ENCODE results near the gene PCSK7.
"Not testable (repeated sequence)": the region's sequence is repeated elsewhere in the genome, so short reads cannot be mapped to it uniquely, and the experiment has no call there.

The PCSK7 gene

DNA sequence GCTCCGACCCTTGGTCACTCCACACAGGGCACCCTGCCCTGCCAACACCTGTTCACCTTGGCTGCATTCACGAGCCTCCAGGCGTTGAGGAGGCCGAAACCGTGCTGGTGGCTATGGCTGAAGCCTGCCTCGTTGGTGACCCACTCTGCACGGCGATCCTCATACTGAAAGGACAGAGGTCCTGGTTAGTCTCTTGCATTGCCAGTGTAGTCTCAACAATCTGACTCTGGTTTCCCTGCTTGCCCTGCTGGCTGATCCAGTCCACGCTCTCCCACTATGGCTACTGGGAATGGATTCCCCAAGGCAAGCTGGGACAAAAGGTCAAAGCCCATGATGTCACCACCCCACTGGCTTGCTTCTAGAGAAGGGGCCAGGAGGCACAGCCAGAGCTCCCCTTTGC, 12.9 kb downstream of the PCSK7 start:
- DNase-seq, result peak in 2 of 10 donors; percentile 60 to 72
- intact Hi-C loops (cut with DNase I), result no loop called here

DNA sequence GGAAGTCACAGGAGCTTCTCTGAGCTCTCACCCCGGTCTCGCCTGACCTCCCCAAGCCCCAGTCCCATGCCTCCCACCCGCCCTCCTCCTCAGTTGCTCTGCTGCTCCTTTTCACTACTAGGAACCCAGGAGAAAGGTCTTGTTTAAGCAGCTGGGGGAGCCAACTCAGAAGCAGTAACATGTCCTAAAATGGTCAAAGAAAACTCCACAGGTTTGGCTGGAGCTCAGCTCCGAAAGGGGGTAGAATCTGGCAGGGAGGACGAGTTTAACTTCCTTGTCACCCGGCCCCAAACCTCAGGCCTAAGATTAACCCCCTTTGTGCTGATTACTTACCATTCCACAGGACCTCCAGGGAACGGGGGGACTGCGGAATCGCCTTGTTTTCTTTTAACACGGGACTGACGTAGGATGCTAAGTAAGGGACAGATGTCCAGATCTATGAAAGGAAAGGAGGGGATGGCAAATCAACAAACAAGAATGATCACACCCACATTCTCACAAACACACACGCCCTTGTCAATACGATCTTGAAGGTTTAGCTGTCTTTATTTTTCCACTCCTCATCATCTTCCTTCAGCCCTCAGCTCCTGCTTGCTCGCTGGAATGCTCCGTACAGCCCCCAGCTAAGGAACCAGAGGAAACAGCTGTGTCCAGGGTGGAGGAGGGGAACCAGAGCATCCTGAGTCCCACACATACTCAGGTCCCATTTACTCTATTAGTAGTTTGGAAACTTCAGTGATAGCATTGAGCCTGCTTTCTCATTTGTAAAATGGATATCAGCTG, 13.5 kb downstream of the PCSK7 start:
- DNase-seq, result peak in 2 of 10 donors; percentile 12 to 17
- intact Hi-C loops (cut with DNase I), result no loop called here

DNA sequence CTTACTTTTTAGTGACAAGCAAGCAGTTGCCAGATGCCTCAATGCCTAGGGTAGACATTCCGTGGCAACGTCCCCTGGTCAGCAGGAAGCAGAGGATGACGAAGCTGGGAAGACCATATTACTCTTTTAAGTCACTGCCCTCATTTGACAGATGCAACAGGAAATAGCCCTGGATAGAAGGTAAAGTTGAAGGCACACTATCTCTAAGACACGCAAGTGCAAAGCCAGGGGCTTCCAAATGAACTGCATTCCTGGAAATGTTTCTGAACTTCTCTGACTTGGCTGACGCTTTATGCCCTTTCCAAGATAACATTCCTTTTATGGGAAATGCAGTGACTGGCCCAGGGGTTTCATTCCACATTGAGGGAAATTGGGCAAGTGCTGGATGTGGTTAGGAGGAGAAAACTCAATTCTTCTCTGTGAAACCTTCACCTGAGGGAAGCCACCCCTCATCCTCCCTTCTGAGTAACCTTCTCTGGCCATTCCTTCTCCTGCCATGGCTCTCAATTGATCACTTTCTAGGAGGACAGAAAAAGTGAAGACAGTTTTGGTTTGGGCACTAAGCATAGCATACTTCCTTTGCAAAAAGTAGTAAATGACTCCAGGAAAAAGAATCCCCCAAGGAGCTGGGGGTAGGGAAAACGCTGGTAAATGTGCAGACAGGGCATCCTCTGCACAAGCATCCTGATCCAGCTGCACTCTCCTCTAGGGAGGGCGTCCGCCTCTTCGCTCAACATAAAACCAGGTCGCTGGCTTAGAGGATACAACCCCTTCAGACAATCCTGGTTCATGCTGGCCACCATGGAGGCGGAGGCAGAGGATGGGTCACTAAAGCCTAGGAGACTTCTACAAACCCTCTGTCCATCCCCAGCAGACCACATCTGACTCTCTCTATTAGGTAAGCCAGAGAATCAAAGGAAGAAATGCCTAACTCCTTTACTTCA, 14.5 kb downstream of the PCSK7 start:
- intact Hi-C loops (cut with DNase I), result no loop called here
- peak in 2 of 10 donors; percentile 9 to 36 for DNase-seq

DNA sequence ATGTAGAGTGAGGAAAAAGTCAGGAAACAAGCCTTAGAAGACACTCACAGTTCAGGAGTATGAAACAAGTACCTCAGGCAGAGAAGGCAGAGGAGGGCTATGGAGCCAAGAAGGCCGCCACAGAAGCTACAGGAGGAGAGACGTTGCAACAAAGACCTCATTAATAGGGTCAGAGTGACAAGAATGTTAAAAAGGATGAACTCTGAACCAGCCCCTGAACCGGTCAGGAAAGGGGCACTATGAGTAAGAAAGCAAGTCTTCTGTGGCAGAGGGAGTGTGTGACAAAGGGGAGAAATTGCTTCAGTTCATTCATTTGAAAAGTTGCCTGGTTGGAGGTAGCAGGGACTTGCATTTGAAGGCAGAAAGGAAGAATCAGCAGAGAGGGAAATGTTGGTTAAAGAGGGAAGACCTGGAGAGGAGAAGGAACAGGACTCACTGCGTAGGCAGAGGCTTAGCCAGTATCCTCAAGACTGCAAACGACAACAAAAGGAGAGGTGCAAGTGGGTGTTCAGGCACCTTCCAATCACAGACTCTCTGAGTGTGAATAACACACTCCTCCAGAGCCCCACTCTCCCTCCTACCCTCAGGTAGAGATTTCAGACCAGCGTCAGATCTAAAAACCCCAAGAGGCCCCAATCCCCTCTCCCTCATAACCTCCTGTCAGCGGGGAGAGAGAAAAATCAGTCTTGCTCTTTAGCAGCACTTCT, 17.3 kb downstream of the PCSK7 start:
- intact Hi-C loops (cut with DNase I), result no loop called here
- DNase-seq, result peak in 3 of 10 donors; percentile 4 to 50 (median 23)

DNA sequence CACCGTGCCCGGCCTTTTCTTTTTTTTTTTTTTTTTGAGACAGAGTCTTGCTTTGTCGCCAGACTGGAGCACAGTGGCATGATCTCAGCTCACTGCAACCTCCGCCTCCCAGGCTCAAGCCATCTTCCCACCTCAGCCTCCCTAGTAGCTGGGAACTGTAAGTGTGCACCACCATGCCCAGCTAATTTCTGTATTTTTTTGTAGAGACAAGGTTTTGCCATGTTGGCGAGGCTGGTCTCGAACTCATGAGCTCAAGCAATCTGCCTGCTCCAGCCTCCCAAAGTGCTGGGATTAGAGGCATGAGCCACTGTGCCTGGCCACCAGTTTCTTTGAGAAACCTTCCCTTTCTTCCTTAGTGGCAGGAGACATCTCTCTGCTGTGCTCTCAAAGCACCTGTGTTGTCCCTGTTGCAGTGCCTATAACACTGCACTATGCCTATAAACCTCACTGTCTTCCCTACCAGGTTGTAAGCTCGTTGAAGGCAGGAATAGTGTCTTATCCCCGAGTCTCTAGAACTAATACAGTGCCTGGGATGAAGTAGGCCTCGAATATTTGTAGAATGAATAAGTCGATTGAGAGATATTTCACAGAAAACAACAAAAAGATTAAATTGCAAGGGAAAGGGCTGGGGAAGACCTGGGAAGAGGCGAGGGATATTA, 19.0 kb downstream of the PCSK7 start:
- intact Hi-C loops (cut with DNase I), result no loop called here
- DNase-seq, result peak in 3 of 10 donors; percentile 22 to 39 (median 35)

DNA sequence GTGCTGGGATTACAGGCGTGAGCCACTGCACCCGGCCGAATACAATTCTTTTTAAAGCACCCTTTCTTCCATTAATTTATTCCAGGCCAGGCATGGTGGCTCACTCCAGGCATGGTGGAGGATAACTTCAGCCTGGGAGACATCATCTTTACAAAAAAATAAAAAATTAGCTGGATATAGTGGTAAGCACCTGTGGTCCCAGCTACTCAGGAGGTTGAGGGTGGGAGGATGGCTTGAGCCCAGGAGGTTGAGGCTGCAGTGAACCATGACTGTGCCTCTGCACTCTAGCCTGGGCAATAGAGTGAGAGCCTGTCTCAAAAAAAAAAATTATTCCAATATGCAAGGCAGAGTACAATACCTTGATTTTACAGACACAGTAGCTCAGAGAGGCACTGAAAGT, 21.3 kb downstream of the PCSK7 start:
- DNase-seq, result peak in 3 of 10 donors; percentile 8 to 21 (median 9)
- intact Hi-C loops (cut with DNase I), result no loop called here

DNA sequence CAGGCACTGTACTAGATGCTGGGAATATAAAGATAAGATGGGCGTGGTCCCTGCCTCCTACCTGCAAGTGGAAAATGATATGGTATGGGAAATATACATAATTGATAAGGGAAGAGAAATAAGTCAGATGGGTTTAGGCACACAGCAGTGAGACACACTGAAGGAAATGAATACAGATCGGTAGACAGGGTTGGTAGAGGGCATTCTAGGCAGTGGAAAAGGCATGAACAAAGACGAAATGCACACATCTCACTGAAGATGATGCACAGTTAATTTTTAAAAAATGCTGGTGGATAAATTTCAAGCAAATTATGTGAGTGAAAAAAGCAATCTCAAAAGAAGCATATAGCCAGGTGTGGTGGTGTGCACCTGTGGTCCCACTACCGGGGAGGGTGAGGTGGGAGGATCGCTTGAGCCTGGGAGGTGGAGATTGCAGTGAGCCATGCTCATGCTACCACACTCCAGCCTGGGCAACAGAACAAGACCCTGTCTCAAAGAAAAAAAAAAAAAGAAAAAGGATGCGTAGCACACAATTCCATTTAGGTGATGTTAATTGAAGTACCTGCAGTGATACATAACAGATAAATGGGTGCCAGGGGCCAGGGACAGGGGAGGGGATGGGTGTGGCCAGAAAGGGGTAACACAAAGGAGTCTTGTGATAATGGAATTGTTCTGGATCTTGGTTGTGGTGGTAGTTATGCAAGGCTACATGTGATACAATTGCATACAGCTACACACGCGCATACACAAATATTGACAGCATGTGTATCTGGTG, 22.3 kb downstream of the PCSK7 start:
- DNase-seq, result peak in 3 of 10 donors; percentile 7 to 55 (median 22)
- intact Hi-C loops (cut with DNase I), result loop anchor here (5.0 kb wide), 1 partner anchor 77 kb away; no protein-coding TSS in a partner anchor

DNA sequence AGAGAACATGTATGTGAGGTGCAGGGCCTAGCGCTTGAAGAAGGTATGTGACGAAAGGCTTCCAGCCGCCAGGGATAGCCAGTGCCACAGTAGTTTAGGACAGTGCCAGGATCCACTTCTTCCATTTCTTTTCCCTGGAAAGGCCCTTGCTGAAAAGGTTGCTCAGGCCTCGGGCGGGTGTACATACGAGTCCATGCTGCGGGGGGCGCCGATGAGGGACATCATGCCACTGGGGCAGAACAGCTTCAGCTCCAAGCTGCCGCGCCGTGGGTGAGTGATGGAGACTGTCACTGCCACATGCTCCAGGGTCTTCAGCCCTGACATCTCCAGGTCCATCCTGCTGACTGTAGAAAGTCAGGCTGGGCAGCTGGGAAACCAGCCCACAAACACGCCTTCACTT, 23.2 kb downstream of the PCSK7 start:
- not testable (repeated sequence) for DNase-seq
- intact Hi-C loops (cut with DNase I), result loop anchor here (5.0 kb wide), 1 partner anchor 76 kb away; no protein-coding TSS in a partner anchor

DNA sequence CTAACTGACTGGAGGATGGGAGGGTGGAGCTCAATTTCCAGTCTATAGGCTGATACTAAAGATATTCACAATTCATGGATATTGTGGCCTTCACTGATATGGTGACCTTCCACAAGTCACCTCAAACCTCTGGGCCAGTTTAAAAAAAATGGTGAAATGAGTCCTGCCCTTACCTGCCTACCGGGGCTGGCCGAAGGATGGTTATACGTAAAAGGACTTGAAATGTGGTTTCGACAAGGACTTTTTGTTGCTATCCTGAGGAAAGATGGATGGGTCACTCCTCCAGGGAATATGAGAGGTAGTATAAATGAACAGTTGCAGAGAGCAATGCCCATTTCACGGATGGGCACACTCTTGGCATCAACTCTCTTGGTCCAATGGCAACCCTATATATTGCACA, 24.4 kb downstream of the PCSK7 start:
- not testable (repeated sequence) for DNase-seq
- intact Hi-C loops (cut with DNase I), result loop anchor here (5.0 kb wide), 1 partner anchor 75 kb away; no protein-coding TSS in a partner anchor

DNA sequence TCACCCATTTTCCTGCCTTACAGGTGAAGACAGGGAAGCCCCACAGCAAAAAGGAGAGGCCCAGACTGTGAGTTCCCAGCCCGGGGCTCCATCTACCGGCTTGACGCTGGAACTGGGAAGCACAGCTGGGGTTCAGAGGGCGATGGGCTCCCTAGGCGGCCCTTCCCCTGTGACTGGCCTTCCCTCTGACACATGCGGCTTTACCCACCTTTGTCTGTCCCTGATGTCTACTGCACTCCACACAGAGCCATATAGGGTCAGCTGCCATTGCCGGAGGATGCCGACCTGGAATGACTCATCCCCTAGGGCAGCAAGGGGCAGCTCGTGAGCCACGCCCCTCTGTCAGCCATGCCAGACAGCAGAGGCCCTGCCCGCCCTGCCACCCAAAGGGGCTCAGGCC, 25.0 kb downstream of the PCSK7 start:
- not testable (repeated sequence) for DNase-seq
- intact Hi-C loops (cut with DNase I), result loop anchor here (5.0 kb wide), 1 partner anchor 75 kb away; no protein-coding TSS in a partner anchor

DNA sequence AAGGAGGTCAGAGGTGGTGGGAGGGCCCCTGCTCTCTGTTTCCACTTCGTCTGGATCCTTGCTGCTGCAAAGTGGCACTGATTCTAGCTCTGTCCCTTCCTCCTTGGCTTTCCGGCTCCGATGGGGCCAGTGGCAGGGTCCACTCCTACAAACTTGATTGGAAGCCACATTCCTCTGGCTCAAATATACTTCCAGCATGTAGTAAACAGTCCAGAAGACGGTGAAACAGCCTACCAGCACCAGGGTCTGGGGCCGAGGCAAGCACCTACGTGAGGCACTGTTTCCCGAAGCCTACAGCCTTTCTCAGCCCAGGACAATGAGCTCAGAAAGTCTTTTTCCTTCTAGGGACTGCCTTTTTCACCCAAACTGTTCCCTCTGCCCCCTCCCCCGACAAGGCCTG, 25.8 kb downstream of the PCSK7 start:
- not testable (repeated sequence) for DNase-seq
- intact Hi-C loops (cut with DNase I), result loop anchor here (5.0 kb wide), 1 partner anchor 74 kb away; no protein-coding TSS in a partner anchor

DNA sequence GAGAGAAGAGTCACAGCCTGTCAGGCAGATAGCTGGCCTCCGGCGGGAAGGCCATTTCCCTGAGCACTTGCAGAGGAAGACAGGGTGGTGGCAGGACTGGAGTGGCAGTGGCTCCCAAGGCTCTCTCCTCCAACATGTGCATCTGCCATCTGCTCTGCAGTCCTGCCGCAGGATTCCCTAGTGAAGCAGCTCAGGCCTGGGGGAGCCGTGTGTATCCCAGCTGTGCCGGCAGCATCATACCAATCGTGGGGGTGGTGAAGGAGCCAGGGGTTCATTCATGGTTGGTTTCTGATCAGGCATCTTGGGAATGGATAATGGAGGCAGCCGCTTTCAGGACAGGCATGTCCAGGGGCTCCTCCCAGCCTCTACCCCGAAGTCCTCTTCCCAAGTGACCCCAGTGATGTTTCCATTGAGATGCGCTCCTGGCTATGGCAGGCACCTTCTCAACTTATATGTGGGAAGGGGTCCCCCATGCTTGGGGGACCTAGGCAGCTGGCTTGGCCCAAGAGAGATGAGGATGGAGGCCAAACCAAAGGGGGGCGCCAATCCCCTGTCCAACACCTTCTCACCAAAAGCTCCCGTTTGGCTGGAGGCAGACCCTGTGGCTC, 26.6 kb downstream of the PCSK7 start:
- intact Hi-C loops (cut with DNase I), result loop anchor here (5.0 kb wide), 1 partner anchor 73 kb away; no protein-coding TSS in a partner anchor
- peak in 4 of 10 donors; percentile 19 to 88 (median 60) for DNase-seq

DNA sequence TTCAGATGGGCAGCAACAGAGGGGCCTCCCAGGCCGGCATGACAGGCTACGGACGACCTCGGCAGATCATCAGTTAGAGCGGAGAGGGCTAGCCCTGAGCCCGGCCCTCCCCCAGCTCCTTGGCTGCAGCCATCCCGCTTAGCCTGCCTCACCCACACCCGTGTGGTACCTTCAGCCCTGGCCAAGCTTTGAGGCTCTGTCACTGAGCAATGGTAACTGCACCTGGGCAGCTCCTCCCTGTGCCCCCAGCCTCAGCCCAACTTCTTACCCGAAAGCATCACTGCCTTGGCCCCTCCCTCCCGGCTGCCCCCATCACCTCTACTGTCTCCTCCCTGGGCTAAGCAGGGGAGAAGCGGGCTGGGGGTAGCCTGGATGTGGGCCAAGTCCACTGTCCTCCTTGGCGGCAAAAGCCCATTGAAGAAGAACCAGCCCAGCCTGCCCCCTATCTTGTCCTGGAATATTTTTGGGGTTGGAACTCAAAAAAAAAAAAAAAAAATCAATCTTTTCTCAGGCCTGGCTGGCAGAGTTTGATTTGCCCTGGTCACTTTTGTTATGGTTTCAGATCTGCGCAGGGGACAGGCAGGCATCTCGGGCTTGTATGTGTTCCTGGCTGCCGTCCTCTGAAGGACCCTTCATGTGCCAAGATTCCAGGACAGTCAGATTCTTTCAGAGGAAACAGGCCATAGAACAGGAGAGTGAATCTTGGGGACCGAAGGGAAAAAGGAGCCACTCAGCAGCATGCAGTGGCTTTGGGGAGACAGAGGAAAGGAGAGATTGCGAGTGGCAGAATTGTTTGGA, 27.4 kb downstream of the PCSK7 start:
- intact Hi-C loops (cut with DNase I), result loop anchor here (5.0 kb wide), 1 partner anchor 72 kb away; no protein-coding TSS in a partner anchor

DNA sequence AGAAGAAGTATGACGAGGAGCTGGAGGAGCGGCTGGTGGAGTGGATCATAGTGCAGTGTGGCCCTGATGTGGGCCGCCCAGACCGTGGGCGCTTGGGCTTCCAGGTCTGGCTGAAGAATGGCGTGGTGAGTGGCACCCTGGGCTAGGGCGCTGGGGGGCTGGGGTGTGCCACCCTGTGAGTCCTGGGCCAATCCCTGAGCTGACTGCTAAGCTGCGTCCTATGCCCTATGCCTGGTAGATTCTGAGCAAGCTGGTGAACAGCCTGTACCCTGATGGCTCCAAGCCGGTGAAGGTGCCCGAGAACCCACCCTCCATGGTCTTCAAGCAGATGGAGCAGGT, 28.8 kb downstream of the PCSK7 start:
- intact Hi-C loops (cut with DNase I), result no loop called here
- peak in 2 of 10 donors; percentile 28 to 61 for DNase-seq

More for the DNA sequence above, 27.4 kb downstream of the PCSK7 start:
- DNase-seq, result peak in 1 of 10 donors; percentile 72

DNA sequence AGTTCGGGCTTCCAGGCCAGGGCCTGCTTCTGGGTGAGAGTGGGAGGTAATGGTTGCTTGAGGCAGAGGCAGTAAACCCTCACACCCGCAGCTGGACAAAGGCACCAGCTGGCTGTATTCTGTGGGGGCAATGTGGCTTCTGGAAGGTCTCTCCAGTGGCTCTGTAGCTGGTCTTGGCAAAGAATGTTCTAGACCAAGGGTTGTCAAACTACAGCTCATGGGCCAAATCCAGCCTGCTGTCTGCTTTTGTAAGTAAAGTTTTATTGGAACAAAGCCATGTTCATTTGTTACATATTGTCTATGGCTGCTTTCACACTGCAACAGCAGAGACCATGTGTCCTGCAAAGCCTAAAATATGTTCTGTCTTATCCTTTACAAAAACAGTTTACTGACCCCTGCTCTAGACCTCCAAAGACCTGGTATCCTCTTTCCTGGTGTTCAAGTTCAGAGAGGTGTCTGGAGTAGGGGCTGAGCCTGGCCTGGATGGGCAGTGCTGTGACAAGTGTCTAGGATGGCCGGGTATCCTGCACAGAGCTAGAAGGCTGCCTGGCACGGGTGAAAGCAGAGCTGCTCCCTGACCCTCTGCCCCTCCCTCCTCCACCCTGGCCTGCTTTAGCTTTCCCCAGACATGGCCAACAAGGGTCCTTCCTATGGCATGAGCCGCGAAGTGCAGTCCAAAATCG, 29.3 kb downstream of the PCSK7 start:
- intact Hi-C loops (cut with DNase I), result no loop called here
- peak in 1 of 10 donors; percentile 19 for DNase-seq

DNA sequence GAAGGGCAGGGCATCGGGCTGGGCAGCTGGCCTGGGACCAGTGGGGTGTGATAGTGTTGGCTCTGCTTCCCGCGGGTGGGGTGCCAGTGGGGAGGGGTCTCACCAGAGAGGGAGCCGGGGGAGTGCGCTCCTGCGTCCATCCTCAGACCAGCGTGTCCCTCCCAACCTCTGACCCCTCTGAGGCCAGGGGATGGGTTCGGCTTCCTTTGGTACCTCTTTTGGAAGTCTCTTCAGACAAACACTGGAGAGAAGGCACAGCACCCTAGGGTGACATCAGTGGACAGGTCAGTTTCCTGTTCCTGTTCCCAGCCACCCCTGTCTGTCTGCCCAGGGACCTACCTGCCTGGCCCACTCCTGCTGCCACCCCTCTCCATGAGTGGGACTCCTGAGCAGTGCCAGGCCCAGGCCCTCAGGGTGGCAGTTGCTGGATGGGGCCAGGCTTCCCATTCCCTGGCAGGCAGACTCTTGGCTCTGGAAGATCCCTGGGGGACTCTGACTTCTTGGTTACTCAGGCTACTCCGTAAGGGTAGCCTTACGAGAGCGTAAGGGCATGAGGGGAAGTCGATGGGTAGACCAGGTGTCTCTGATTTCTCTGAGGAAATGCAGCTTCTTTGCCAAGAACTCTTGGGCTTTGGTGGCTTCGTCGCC, 30.1 kb downstream of the PCSK7 start:
- intact Hi-C loops (cut with DNase I), result no loop called here
- peak in 2 of 10 donors; percentile 49 to 70 for DNase-seq
